Thyroid gland (tissue), 4 donors: ENCODE measurements around the gene PWP2.

Experiments used
- CTCF ChIP-seq, 6 experiments: fragments of 200-600 bp in 3 of 6; fragments of 450-650 bp in 3 of 6; sonication (generic) in 3 of 6; IDR thresholded peaks; one replicate each; pipeline ENCODE4 v1.5.1; 2016 to 2019; ENCODE audit warnings: antibody characterized with exemption in 6 of 6, mild to moderate bottlenecking in 2 of 6, inconsistent platforms in 1 of 6, moderate library complexity in 1 of 6
- POLR2A ChIP-seq, 2 donors: fragments of 450-650 bp; IDR thresholded peaks; one replicate each; pipeline ENCODE4 v1.6.1; 2017; ENCODE audit warnings: antibody characterized with exemption in 2 of 2, mild to moderate bottlenecking in 2 of 2, moderate library complexity in 1 of 2

- TF ChIP-seq CTCF (IDR thresholded peaks at IDR 0.05) (no peak), POLR2A (IDR thresholded peaks at IDR 0.05) (no peak)
Measured at GRCh38 chr21:44094832-44095231, 12.4 kb upstream of the PWP2 start.
